Suprapubic skin (tissue), 4 donors: ENCODE data around the gene PIWIL1.

ENCODE experiments used
- EP300 ChIP-seq: sonication (generic); formaldehyde crosslinking; IDR thresholded peaks from one replicate; pipeline ENCODE4 v1.6.1; 2017; ENCODE audit warnings: antibody characterized with exemption
- POLR2AphosphoS5 ChIP-seq, 3 donors: sonication (generic); formaldehyde crosslinking; IDR thresholded peaks; one replicate each; pipeline ENCODE4 v1.6.1; 2017; ENCODE audit warnings: antibody characterized with exemption in 3 of 3
- TF ChIP-seq, protein P1 (sequence below), 2 donors: fragments of 200-600 bp in 1 of 2; fragments of 450-650 bp in 1 of 2; sonication (generic) in 1 of 2; IDR thresholded peaks; one replicate each; pipeline ENCODE4 v1.5.1; 2016 to 2019; ENCODE audit warnings: antibody characterized with exemption in 2 of 2, mild to moderate bottlenecking in 1 of 2, moderate library complexity in 1 of 2

DNA sequence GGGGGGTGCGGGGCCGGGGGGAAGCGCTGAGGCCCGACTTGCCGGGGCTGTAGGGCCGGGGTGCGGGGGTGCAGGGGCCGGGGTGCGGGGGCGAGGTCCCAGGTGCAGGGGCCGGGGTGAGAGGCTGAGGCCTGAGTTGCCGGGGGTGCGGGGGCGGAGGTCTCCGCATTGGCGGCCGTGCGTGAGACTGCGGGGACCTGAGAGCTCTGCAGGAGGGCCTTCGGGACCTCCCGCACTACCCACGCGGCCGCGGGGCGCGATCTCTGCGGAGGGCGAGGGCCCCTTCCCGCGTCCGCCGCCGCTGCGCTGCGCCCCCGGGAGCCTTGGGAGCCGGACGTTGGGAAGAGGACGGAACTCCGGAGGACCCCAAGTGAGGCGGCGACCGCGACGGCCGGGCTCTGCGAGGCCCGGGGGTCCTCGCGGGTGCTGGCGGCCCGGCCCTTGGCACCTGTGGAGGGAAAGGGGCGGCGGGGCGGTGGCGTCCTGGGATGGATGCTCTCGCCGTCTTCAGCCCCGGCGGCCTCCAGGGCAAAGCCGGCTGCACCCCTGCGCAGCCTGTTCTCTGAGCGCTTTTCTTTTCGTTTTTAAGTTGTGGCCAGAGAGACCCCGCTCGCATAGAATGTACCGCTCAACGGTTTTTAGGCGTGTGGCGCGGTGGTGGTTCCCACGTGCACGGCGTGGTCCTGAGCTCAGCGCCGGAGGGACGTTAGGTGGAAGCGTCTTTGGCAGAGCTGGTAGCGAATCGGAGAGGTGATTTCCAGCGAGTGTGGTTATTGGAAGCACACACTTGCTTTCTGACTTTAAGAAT, 1.3 kb downstream of the PIWIL1 start:
- TF ChIP-seq, protein P1, sequence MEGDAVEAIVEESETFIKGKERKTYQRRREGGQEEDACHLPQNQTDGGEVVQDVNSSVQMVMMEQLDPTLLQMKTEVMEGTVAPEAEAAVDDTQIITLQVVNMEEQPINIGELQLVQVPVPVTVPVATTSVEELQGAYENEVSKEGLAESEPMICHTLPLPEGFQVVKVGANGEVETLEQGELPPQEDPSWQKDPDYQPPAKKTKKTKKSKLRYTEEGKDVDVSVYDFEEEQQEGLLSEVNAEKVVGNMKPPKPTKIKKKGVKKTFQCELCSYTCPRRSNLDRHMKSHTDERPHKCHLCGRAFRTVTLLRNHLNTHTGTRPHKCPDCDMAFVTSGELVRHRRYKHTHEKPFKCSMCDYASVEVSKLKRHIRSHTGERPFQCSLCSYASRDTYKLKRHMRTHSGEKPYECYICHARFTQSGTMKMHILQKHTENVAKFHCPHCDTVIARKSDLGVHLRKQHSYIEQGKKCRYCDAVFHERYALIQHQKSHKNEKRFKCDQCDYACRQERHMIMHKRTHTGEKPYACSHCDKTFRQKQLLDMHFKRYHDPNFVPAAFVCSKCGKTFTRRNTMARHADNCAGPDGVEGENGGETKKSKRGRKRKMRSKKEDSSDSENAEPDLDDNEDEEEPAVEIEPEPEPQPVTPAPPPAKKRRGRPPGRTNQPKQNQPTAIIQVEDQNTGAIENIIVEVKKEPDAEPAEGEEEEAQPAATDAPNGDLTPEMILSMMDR (IDR thresholded peaks at IDR 0.05) = no peak
- TF ChIP-seq POLR2AphosphoS5 (IDR thresholded peaks at IDR 0.05) (no peak), EP300 (no peak)
